ENCODE results near the gene SLC6A11. TPM values are rescaled to one million over a fixed set of nuclear protein-coding genes. Genes with fewer than 3 reads are reported as not detected.

SLC6A11 gene
- total RNA-seq, 4 donors from 2014 or later: 1.8 to 7.8 (median 5.3) TPM

DNA sequence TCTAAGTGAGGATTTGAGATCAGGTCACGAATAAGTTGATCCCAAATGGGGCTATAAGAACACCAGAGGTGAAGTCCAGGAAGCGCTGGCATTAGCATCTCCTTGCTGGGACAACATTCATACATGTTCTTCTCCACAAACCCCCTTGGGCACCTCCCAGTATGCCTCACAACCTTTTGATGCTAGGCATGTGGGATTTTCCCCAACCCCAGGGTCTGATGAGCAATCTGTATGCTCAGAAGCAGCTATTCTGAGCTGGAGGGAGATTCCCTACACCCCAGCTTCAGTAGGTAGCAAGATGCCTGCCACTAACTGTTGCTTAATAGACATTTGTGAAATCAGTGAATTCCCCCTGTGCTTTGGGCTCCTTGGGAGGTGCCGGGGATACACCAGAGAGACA lies 32.2 kb downstream of the SLC6A11 start:
- no peak for TF ChIP-seq POLR2A (IDR thresholded peaks at IDR 0.05)
- TF ChIP-seq, protein P1, sequence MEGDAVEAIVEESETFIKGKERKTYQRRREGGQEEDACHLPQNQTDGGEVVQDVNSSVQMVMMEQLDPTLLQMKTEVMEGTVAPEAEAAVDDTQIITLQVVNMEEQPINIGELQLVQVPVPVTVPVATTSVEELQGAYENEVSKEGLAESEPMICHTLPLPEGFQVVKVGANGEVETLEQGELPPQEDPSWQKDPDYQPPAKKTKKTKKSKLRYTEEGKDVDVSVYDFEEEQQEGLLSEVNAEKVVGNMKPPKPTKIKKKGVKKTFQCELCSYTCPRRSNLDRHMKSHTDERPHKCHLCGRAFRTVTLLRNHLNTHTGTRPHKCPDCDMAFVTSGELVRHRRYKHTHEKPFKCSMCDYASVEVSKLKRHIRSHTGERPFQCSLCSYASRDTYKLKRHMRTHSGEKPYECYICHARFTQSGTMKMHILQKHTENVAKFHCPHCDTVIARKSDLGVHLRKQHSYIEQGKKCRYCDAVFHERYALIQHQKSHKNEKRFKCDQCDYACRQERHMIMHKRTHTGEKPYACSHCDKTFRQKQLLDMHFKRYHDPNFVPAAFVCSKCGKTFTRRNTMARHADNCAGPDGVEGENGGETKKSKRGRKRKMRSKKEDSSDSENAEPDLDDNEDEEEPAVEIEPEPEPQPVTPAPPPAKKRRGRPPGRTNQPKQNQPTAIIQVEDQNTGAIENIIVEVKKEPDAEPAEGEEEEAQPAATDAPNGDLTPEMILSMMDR (IDR thresholded peaks at IDR 0.05): no peak
- WGBS, 2 donors: 57 to 64% methylated on average over 3 of the region's 3 CpGs
- H3K4me3 ChIP-seq (ENCODE audit: low read depth, poor library complexity, severe bottlenecking): no peak overlapping the region
- intact Hi-C loops (cut with DNase I; ENCODE audit: low total_unique reads): no loop called here
- no peak for DNase-seq (ENCODE audit: low spot score in 2 of 2)

GRCh38 chr3:10852066-10852808 lies 36.2 kb downstream of the SLC6A11 start:
- no peak overlapping the region for H3K4me3 ChIP-seq (ENCODE audit: low read depth, poor library complexity, severe bottlenecking)
- TF ChIP-seq, protein P1 (IDR thresholded peaks at IDR 0.05): no peak
- TF ChIP-seq POLR2A (IDR thresholded peaks at IDR 0.05): no peak
- no peak for DNase-seq (ENCODE audit: low spot score in 2 of 2)
- intact Hi-C loops (cut with DNase I; ENCODE audit: low total_unique reads): no loop called here
- WGBS, 2 donors: 67 to 77% methylated on average over 17 of the region's 17 CpGs

DNA sequence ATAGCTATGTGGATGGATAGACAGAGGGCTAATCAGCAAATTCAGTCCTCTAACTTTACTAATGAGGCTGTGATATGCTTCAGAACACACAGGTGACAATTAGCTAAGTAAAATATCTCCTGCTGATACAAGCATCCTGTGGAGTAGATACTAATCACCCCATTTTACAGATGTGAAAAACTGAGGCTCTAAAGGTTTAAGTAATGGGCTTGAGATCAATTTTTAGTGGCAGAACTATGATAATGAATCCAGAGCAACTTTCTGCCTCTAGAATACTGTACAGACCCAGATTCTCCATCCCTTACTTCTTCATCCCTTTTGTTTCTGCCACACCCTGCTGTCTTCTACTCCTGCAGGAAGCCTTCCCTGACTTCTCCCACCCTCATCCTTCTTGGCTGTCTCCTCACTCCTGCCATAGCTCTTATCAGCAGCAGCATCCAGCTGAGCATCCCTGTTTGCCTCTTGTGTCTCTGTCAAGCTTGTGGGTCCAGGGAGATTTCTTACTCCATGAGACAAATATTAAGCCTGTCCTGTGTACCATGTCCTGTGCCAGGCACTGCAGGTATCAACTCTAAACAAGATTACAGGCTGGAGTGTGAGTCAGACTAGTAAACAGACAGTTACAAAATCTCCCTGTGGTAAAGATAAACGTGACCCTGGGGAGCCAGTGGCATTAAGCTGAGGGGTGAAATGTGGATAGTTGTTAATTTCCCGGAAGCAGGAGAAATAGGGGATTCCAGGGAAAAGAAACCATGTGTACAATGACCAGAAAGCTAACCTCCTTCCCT lies 39.2 kb downstream of the SLC6A11 start:
- WGBS, 2 donors: 59 to 63% methylated on average over 2 of the region's 2 CpGs
- H3K4me3 ChIP-seq (ENCODE audit: low read depth, poor library complexity, severe bottlenecking): no peak overlapping the region
- TF ChIP-seq, protein P1 (IDR thresholded peaks at IDR 0.05): no peak
- TF ChIP-seq POLR2A (IDR thresholded peaks at IDR 0.05): no peak
- DNase-seq (ENCODE audit: low spot score in 2 of 2): no peak
- intact Hi-C loops (cut with DNase I; ENCODE audit: low total_unique reads): no loop called here

- intact Hi-C loops (cut with DNase I; ENCODE audit: low total_unique reads): no loop called here
- WGBS, 2 donors: 64 to 70% methylated on average over 8 of the region's 8 CpGs
- no peak for DNase-seq (ENCODE audit: low spot score in 2 of 2)
- TF ChIP-seq, protein P1 (IDR thresholded peaks at IDR 0.05): no peak
- TF ChIP-seq POLR2A (IDR thresholded peaks at IDR 0.05): no peak
- no peak overlapping the region for H3K4me3 ChIP-seq (ENCODE audit: low read depth, poor library complexity, severe bottlenecking)
Measured at GRCh38 chr3:10855871-10856662, 40.0 kb downstream of the SLC6A11 start.

DNA sequence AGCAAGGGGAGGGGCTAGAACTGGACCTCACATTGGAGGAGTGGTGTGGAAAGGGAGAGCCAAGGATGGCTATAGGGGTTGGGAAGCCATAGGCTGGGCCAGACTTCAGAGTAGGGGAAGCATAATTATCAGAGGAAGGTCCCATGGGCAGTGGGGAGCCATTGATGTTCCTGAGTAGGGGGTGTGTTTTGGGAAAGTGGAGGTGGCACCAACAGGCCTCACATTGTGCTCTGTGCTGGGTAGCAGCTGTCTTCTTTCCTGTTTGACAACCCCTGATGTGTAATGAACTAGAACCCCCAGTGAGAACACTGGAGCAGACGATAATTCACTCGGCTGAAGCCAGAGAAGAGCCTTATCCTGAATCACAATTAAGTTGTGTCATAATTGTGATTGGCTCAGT lies 41.2 kb downstream of the SLC6A11 start:
- TF ChIP-seq, protein P1 (IDR thresholded peaks at IDR 0.05): no peak
- no peak for TF ChIP-seq POLR2A (IDR thresholded peaks at IDR 0.05)
- DNase-seq (ENCODE audit: low spot score in 2 of 2): no peak
- intact Hi-C loops (cut with DNase I; ENCODE audit: low total_unique reads): no loop called here
- no peak overlapping the region for H3K4me3 ChIP-seq (ENCODE audit: low read depth, poor library complexity, severe bottlenecking)
- WGBS, 2 donors: 80 to 81% methylated on average over 2 of the region's 2 CpGs

Measured in lower leg skin (tissue), 4 donors.